ENCODE data around the gene LRRC17.

- TF ChIP-seq POLR2A (IDR thresholded peaks at IDR 0.05) (no peak), CTCF (IDR thresholded peaks at IDR 0.05) (no peak)
Measured at GRCh38 chr7:102916426-102916825, 3.6 kb downstream of the LRRC17 start.

Measured in right lobe of liver (tissue), 4 donors.